ENCODE data around the gene SSR3. TPM values are rescaled to one million over a fixed set of nuclear protein-coding genes. Genes with fewer than 3 reads are reported as not detected.
"Not testable (repeated sequence)": the region's sequence is repeated elsewhere in the genome, so short reads cannot be mapped to it uniquely, and the experiment has no call there.

The SSR3 gene
- total and polyA plus RNA-seq, 3 donors from 2014 or later = 85.0 to 204 (median 108) TPM

DNA sequence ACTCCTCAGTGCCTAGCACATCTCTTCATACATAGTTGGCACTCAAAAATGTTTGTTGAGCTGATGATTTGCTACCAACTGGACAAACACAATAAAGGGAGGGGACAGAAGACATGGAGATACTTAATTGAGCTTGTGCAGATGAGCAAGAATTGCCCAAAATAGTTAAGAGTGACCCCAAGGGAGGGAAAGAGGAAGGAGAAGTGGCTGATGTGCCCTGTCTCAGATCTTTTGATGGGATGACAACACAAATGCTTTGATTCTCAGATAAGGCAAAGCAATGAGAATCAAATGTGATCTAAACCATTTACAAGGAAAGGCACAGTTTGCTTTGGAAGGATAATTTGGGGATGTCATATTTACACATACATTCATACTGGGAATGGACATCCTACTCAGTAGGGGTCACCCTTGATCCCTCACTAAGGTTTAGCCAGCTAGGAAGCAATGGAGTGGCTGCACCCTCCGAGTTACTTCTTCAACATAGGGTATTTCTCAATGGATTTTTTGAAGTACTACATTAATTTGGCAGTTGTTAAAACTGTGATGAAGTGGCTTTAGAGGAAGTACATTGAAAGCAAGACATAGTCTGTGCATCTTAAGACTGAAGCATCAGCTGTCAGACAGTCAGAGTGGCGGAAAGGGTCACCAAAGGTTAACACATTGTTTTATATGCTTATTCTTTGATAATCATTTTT lies 21.9 kb upstream of the SSR3 start:
- TF ChIP-seq, protein P1, sequence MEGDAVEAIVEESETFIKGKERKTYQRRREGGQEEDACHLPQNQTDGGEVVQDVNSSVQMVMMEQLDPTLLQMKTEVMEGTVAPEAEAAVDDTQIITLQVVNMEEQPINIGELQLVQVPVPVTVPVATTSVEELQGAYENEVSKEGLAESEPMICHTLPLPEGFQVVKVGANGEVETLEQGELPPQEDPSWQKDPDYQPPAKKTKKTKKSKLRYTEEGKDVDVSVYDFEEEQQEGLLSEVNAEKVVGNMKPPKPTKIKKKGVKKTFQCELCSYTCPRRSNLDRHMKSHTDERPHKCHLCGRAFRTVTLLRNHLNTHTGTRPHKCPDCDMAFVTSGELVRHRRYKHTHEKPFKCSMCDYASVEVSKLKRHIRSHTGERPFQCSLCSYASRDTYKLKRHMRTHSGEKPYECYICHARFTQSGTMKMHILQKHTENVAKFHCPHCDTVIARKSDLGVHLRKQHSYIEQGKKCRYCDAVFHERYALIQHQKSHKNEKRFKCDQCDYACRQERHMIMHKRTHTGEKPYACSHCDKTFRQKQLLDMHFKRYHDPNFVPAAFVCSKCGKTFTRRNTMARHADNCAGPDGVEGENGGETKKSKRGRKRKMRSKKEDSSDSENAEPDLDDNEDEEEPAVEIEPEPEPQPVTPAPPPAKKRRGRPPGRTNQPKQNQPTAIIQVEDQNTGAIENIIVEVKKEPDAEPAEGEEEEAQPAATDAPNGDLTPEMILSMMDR (IDR thresholded peaks at IDR 0.05) = no peak
- no peak for TF ChIP-seq POLR2A (IDR thresholded peaks at IDR 0.05)
- Histone ChIP-seq H3K27ac (no peak overlapping the region), H3K4me3 (no peak overlapping the region), H3K27me3 (no peaks in the 10 kb centered on the region), H3K36me3 (ENCODE audit: low read depth, missing control alignments) (no peaks in the 10 kb centered on the region), H3K4me1 (no peaks in the 10 kb centered on the region), H3K9me3 (no peaks in the 10 kb centered on the region)
- intact Hi-C loops (cut with DNase I; ENCODE audit: low total_unique reads) = no loop called here
- WGBS, 2 donors = 82 to 90% methylated on average over 2 of the region's 2 CpGs
- no peak for DNase-seq

DNA sequence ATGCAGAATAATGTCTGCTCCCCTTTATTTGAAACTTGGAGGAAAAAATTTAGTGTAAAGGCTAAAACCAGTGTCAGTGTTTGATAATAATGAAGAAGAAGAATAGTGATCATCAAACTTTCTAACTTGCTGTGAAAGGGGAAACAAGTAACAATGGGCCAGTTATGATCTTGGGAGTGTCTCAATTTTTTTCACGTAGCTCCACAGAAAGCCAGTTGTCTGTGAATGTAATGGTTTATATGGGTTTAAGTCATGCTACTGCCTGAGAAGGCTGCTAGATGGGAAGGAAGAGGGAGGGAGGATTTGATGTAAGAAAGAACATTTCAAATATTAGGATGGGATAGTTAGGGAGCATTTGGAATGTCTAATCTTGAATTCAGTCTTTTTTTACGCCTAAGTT lies 21.1 kb upstream of the SSR3 start:
- H3K27ac ChIP-seq = no peak overlapping the region
- H3K9me3 ChIP-seq = no peaks in the 10 kb centered on the region
- no peaks in the 10 kb centered on the region for H3K36me3 ChIP-seq (ENCODE audit: low read depth, missing control alignments)
- DNase-seq = no peak
- intact Hi-C loops (cut with DNase I; ENCODE audit: low total_unique reads) = no loop called here
- H3K27me3 ChIP-seq = no peaks in the 10 kb centered on the region
- TF ChIP-seq POLR2A (IDR thresholded peaks at IDR 0.05) = no peak
- TF ChIP-seq, protein P1 (IDR thresholded peaks at IDR 0.05) = no peak
- WGBS, 2 donors = 76 to 80% methylated on average over 2 of the region's 2 CpGs
- no peak overlapping the region for H3K4me3 ChIP-seq
- H3K4me1 ChIP-seq = no peaks in the 10 kb centered on the region

DNA sequence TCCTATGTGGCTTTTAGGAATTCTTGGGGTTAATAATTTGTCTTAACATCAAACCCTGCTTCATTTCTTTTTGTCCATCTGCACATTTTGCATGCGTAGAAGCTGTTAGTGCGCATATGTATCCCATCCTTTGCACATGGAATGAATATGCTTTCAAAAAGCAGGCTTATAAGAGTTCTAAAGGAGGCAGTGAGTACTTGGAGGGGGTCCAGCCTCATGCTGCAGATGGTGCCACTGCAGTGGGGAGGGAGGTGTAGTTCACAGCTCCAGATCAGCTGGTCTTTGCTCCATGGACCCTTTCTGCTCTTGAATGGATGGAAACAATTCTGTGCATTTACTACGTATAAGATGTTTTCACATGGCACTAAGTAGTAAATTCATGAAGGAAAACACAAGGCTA lies 20.7 kb upstream of the SSR3 start:
- Histone ChIP-seq H3K4me3 (no peak overlapping the region), H3K27ac (no peak overlapping the region), H3K36me3 (ENCODE audit: low read depth, missing control alignments) (no peaks in the 10 kb centered on the region), H3K4me1 (no peaks in the 10 kb centered on the region), H3K27me3 (no peaks in the 10 kb centered on the region), H3K9me3 (no peaks in the 10 kb centered on the region)
- WGBS, 2 donors = 89 to 94% methylated on average over 3 of the region's 3 CpGs
- TF ChIP-seq POLR2A (IDR thresholded peaks at IDR 0.05) = no peak
- TF ChIP-seq, protein P1 (IDR thresholded peaks at IDR 0.05) = no peak
- no peak for DNase-seq
- intact Hi-C loops (cut with DNase I; ENCODE audit: low total_unique reads) = no loop called here

DNA sequence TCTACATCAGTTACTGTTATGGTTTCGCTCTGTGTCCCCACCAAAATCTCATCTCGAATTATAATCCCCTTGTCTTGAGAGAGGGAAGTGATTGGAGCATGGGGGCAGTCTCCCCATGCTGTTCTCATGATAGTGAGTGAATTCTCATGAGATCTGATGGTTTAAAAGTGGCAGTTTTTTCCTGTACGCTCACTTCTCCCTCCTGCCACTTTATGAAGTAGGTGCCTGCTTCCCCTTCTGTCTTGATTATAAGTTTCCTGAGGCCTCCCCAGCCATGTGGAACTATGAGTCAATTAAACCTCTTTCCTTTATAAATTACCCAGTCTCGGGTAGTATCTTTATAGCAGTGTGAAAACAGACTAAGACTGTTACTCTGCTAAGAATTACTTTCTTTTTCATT lies 15.0 kb upstream of the SSR3 start:
- 82 to 85% methylated on average over 4 of the region's 4 CpGs for WGBS, 2 donors
- H3K36me3 ChIP-seq (ENCODE audit: low read depth, missing control alignments); H3K27ac ChIP-seq; DNase-seq; H3K4me3 ChIP-seq; H3K4me1 ChIP-seq; H3K27me3 ChIP-seq; intact Hi-C loops (cut with DNase I; ENCODE audit: low total_unique reads); H3K9me3 ChIP-seq: not testable (repeated sequence)

DNA sequence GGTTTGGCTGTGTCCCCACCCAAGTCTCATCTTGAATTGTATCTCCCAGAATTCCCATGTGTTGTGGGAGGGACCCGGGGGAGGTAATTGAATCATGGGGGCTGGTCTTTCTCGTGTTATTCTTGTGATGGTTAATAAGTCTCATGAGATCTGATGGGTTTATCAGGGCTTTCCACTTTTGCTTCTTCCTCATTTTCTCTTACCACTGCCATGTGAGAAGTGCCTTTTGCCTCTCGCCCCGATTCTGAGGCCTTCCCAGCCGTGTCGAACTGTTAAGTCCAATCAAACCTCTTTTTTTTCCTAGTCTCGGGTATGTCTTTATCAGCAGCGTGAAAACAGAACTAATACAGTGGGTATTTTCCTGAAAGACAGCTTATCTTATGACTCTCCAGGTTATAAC lies 14.1 kb upstream of the SSR3 start:
- WGBS, 2 donors = 86 to 87% methylated on average over 8 of the region's 8 CpGs
- H3K9me3 ChIP-seq; H3K27me3 ChIP-seq; intact Hi-C loops (cut with DNase I; ENCODE audit: low total_unique reads); DNase-seq; H3K36me3 ChIP-seq (ENCODE audit: low read depth, missing control alignments); H3K27ac ChIP-seq; H3K4me3 ChIP-seq; H3K4me1 ChIP-seq: not testable (repeated sequence)

Data from testis (tissue), 3 donors.